Measurements from ENCODE around the gene MTRF1.

DNA sequence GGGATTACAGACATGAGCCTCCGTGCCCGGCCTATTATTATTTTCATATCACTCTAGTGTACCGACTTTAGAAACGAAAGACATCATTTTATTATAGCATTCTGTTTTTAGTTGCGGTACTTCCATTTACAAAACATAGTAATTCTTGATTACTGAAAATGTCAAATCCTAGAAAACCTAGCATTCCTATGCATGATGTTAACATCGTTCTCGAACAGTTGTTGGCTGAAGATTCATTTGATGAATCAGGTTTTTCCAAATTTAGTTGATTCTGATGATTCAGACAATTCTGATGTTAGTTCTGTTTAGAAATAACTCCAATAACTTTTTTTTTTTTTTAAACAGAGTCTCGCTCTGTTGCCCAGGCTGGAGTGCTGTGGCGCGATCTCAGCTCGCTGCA, 11.5 kb upstream of the MTRF1 start:
- TF ChIP-seq, protein P1, sequence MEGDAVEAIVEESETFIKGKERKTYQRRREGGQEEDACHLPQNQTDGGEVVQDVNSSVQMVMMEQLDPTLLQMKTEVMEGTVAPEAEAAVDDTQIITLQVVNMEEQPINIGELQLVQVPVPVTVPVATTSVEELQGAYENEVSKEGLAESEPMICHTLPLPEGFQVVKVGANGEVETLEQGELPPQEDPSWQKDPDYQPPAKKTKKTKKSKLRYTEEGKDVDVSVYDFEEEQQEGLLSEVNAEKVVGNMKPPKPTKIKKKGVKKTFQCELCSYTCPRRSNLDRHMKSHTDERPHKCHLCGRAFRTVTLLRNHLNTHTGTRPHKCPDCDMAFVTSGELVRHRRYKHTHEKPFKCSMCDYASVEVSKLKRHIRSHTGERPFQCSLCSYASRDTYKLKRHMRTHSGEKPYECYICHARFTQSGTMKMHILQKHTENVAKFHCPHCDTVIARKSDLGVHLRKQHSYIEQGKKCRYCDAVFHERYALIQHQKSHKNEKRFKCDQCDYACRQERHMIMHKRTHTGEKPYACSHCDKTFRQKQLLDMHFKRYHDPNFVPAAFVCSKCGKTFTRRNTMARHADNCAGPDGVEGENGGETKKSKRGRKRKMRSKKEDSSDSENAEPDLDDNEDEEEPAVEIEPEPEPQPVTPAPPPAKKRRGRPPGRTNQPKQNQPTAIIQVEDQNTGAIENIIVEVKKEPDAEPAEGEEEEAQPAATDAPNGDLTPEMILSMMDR (IDR thresholded peaks at IDR 0.05; ENCODE audit: insufficient read depth, low read depth, low read length): no peak
- no peak for TF ChIP-seq EZH2 (IDR thresholded peaks at IDR 0.05; ENCODE audit: insufficient read depth, low read length)
